HG03103 (cell line): ENCODE measurements around the gene PML.

Source experiments
- ATAC-seq: cut with Tn5 transposase; IDR thresholded peaks from one replicate; pipeline ENCODE4 v1.9.1; 2021; ENCODE audit warnings: low read depth; ENCODE audit not compliant: unreplicated experiment

Gene PML

DNA sequence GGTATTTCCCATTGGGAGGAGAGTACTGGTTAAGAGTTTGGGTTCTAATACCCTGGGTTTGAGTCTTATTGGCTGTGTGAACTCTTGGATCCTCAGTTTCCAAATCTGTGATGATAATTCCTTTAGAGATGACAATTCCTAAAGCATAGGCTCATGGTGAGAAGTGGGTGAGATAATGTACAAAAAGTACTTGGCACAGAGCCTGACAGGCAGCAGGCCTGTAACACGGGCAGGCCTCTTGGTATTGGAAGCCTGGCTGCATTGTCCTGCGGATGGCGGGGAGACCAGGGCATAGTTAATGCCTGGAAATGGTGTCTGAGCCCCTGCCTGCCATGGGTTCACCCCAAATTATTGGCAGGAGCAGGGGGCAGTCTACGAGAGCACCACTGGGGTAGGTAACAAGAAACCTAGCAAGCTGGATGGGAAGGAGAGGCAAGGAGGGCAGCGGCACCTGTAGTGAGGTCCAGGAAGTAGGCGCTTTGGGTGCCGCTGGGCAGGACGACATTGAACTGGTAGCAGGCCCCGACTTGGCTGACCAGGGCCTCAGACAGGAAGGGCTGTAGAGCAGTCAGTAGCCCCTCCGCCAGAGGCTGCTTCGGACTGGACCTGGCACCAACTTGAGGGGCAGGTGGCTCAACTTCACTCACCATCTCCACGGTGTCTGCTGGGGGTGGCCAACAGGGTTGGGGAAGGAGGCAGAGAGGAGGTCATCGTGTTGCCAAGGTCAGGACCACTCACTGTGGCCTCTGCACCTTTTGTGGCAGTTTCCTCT, 10.1 kb upstream of the PML start:
- no peak for ATAC-seq

DNA sequence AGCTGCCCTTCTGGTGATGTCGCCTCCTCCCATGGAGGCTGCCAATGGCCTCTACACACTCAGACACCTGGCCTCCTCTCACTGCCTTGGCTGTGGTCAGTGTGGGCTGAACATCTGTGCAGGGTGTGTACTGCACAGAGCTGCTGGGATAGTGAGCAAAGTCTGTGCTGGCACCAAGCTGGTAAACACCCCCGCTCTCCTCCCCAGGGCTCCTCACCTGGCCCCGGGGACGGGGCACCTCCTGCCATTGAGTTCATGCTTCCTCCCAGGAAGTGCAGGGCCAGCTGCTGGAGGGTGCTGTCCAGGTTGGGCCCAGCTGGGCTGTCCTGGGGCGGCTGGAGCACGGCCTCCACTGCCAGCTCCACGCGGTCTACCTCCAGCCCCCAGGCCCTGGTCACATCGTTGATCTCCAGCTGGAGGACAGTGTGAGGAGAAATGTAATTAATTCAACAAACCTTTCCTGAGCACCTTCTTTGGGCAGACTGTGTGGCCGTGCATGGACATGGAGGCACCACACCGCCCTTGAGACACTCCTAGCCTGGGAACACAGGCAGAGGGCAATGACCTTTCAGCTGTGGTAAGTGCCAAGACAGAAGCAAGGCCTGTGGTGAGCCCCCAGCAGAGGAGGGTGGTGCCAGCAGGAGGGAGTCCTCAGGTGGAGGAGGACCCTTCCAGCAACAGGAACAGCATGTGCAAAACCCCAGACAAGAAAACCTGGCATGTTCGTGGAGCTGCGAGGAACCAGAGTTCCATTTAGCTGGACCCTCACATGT, 9.2 kb upstream of the PML start:
- ATAC-seq: no peak

DNA sequence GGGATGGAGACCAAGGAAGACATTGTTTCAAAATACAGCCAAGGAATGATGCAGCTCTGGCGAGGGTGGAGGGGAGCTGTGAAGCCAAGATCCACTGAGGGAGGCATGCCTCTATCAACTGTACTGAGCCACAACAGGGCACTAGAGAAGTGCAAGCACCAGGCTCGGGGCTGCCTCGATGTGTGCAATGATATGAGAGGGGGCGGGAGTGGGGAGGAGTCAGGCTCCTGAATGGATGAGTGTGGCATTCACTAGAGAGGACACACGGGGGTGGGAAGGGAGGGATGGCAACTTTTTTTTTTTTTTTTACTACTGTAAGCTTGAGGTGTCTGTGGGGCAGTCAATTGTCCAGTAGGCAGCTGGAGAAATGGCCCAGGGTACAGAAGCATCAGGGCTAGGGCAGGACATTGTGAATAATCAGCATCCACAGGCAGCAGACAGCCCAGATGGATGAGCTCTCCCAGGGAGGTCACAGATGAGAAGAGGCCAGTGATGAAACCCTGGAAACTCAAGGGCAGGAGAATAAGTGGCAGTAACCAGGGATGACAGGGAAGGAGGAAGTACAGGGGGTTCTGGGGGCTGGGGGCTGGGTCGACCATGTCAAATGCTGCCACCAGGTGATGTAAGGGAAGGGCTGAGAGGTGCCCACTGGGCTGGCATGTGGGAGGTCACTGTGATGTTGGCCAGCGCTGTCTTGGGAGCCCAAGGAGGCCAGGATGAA, 8.3 kb upstream of the PML start:
- no peak for ATAC-seq

GRCh38 chr15:73986776-73987056, 7.8 kb upstream of the PML start:
- no peak for ATAC-seq

- ATAC-seq: no peak
These were observed 7.3 kb upstream of the PML start for GRCh38 chr15:73987250-73987649.

- no peak for ATAC-seq
These were observed 6.7 kb upstream of the PML start for GRCh38 chr15:73987681-73988444.

- ATAC-seq: no peak
These were observed 6.0 kb upstream of the PML start for GRCh38 chr15:73988445-73988969.

DNA sequence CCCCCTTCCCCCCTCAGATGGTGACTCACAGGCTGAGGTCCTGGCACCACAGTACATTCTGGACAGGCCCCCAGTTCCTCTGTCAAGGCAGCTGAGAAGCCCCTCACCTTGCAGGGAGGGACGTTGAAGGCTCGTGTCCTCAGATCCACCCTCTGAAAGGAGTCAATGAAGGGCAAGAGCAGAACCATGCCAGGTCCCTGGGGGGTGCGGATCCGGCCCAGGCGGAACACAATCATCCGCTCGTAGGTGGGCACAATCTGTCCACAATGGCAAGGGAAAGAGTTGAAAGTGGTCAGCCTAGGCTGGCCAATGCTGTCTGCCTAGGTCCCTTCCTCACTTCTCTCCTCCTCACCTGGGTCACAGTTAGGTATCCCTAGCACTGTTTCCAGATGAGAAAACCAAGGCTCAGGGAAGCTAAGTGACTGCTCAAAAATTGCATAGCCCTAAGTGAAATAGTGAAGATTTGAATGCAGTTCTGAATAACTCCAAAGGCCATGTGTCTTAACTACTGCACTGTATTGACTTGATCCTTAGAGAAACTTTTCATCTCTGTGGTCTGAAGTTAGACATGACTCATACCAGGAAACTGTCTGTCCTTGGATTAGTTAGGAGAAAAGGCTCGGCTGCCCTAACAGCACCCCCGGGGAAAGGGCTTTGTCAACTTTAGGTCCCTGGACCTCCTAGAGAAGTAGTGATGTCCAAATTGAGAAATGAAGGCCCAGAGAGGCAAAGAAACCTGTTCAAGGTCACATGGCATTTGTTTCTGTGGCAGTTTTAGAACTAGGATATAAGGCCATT, 5.3 kb upstream of the PML start:
- no peak for ATAC-seq

DNA sequence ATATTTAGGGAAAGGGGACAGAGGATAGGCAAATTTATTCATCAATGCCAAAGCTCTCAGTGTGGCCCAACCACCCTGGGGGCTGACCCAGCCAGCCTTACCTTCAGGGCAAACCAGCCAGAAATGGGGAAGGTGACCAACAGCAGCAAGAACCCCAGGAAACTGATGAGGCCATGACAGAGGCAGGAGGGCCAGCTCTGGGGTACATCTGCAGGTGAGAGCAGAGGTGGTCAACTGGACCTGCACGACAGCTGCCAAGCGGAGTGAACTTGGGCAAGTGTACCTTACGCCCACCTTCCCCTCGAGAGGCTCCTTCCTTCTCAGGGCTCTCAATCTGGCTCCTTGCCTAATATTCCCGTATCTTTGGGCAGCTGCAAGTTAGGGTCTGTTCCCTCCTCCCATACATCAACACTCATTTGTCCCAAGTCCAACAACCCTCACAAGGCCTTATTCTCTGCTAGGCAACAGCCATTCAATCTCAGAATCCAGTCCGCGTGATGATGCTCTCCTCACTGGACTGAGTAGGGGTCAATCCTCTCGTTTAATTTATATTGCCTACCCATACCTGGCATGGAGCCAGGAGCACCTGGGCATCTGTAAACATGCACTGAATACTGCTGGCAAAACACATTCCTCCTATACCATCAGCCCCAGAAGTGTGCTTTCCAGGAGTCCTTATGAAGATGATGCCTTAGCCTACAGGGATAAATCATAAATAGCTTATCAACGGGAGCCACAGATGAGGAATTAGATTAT, 4.1 kb upstream of the PML start:
- no peak for ATAC-seq

DNA sequence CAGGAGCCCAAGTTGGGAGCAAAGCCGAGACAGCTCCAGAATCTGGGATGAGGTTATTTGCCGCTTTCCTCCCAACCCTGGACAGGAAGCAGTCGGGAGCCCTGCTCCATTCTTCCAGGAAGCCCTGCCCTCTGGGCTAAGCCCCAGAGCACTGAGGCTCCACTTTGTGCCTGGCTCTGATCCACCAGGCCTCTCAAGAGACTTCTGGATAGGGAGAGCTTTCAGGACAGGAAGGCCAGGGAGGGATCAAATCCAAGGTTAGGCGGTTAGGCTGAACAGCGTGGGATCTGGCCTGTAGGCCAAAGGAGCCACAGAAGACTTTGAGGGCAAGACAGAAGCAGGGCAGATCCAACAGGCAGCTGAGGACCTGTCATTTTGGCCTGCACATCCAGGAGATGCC, 3.3 kb upstream of the PML start:
- ATAC-seq: no peak

- ATAC-seq: peak; percentile 56
These were observed 2.6 kb upstream of the PML start, which contains the start of gene STOML1 for GRCh38 chr15:73991726-73992593. Gene STOML1 (minus strand): TSS chr15:73992295. CDS start chr15:73992223, 72 bp downstream.

- no peak for ATAC-seq
These were observed 2.0 kb upstream of the PML start for GRCh38 chr15:73992594-73992898.

DNA sequence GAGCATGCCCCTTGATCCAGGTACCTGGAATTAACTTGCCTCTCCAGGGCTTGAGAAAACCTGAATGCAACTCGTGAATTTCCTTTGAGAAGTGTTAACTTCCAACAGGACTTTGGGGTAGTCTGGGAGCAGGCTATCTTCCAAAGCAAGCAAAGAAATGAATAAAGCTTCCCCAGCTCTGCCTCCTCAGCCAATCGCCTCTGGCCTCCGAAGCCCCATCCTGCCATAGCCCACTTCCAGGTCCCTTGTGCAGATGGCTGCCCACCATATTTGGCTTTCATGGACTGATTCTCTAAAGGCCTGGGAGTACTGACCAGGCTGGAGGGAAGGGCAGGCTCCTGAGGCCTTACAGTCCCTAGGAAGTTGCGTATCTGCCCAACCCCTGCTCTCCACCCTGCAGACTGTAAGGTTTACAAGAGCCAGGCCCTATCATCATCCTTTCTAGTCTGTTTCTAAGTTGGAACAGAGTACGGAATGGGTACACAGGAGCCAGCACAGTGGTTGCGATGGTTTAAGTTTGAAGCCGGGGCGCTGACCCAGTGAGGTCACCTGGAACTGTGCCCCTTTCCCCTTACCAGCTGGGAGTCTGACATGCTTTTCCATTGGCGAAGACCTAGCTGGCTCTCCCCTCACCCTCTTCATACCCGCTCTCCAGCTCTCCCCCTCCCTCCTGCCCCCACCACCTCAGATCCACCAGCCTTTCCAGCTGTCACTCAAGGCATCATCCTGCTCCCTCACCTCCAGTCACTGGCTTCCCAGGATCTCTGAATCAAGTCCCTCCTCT, 1.1 kb upstream of the PML start:
- ATAC-seq: no peak

DNA sequence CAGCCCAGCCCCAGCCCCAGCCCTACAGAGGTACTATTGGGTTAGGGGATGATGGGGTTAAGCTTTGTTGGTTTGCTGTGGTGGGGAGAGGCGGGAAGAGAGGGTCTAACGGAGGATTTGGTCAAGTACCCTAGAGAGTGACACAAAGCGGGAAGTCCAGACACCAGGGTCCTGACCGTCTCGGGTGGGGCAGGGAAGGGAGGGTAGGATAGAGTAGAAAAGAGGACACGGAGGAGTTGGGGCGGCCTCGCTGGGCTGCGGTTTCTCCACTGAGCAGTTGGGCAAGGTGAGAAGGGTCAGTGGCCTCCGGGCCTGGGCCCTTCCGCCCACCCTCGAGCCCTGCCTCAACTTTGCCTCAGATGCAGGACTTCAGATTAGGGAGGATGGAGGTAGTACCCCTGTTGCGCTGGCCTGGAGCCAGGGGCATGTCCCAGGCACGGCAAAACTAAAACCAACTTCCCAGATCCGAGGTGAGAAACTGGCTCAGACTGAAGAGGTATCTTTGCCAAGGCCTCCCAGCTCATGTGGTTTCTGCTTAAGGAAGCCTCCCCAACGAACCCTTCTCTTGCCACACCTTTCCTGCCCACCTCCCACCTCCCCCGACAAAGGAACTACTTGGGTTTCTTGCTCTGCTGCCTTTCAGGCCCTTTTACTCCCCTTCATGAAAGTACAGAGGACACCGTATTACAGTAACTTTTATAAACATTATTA, 551 bp downstream of the PML start:
- no peak for ATAC-seq

GRCh38 chr15:73996267-73996666, 1.8 kb downstream of the PML start:
- no peak for ATAC-seq

GRCh38 chr15:73996939-73997338, 2.4 kb downstream of the PML start:
- no peak for ATAC-seq

DNA sequence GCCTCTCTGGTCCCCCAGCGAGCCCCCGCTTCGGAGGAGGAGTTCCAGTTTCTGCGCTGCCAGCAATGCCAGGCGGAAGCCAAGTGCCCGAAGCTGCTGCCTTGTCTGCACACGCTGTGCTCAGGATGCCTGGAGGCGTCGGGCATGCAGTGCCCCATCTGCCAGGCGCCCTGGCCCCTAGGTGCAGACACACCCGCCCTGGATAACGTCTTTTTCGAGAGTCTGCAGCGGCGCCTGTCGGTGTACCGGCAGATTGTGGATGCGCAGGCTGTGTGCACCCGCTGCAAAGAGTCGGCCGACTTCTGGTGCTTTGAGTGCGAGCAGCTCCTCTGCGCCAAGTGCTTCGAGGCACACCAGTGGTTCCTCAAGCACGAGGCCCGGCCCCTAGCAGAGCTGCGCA, 3.5 kb downstream of the PML start:
- no peak for ATAC-seq
